Activated CD8-positive, alpha-beta memory T cell treated with anti-CD3 and anti-CD28 coated beads, Interleukin-2, amount 50 U/mL, for 1 hour (primary cell): Measurements from ENCODE around the gene C3orf33.

Experiments
- DNase-seq: peaks from one replicate; pipeline ENCODE4 v3.0.0-alpha.2; 2020; ENCODE audit errors: extremely low read depth

The C3orf33 gene

GRCh38 chr3:155785662-155786295 lies 20.3 kb downstream of the C3orf33 start:
- DNase-seq = no peak

GRCh38 chr3:155782390-155782953 lies 23.6 kb downstream of the C3orf33 start:
- no peak for DNase-seq

- DNase-seq = no peak
These were observed 25.8 kb downstream of the C3orf33 start for GRCh38 chr3:155780291-155780690.

GRCh38 chr3:155778462-155778861 lies 27.6 kb downstream of the C3orf33 start:
- no peak for DNase-seq

- no peak for DNase-seq
These were observed 33.3 kb downstream of the C3orf33 start for GRCh38 chr3:155772801-155773200.

- no peak for DNase-seq
These were observed 35.0 kb downstream of the C3orf33 start for GRCh38 chr3:155771126-155771525.

- DNase-seq = no peak
These were observed 39.9 kb downstream of the C3orf33 start for GRCh38 chr3:155766206-155766605.

GRCh38 chr3:155763870-155764463 lies 42.1 kb downstream of the C3orf33 start:
- no peak for DNase-seq

- DNase-seq = no peak
These were observed 45.4 kb downstream of the C3orf33 start for GRCh38 chr3:155760653-155761052.

GRCh38 chr3:155757577-155757976 lies 48.5 kb downstream of the C3orf33 start:
- no peak for DNase-seq

GRCh38 chr3:155753038-155753639 lies 52.9 kb downstream of the C3orf33 start:
- no peak for DNase-seq

GRCh38 chr3:155748611-155749365 lies 57.3 kb downstream of the C3orf33 start:
- DNase-seq = no peak

- DNase-seq = no peak
These were observed 58.2 kb downstream of the C3orf33 start for GRCh38 chr3:155747946-155748290.

- DNase-seq = no peak
These were observed 58.7 kb downstream of the C3orf33 start for GRCh38 chr3:155747286-155747945.

GRCh38 chr3:155746703-155747102 lies 59.4 kb downstream of the C3orf33 start:
- no peak for DNase-seq

- no peak for DNase-seq
These were observed 60.1 kb downstream of the C3orf33 start for GRCh38 chr3:155745795-155746550.

- DNase-seq = no peak
These were observed 61.3 kb downstream of the C3orf33 start, which contains the start of gene PLCH1 for GRCh38 chr3:155744626-155745324. TSS of gene PLCH1 (minus strand) at chr3:155745071. CDS start at chr3:155704224, 40,847 bp downstream.

GRCh38 chr3:155744010-155744625 lies 62.0 kb downstream of the C3orf33 start:
- DNase-seq = no peak

GRCh38 chr3:155743606-155744005 lies 62.5 kb downstream of the C3orf33 start:
- DNase-seq = no peak
